Hematopoietic multipotent progenitor cell treated with erythropoietin and hydrocortisone succinate and interleukin-3 and kit ligand, for 17 days (in vitro differentiated cells): Measurements from ENCODE around the gene AMPD3.
A peak's percentile ranks its signal among the peaks of the same experiment; 100 is the strongest.

Experiments
- DNase-seq: peaks from one replicate; pipeline ENCODE4 v3.0.0-alpha.2; 2015; ENCODE audit warnings: low spot score

Gene AMPD3

GRCh38 chr11:10438458-10438857 is 16.6 kb upstream of the AMPD3 start:
- DNase-seq: no peak

- no peak for DNase-seq
Observed at GRCh38 chr11:10439351-10439750, 15.7 kb upstream of the AMPD3 start.

GRCh38 chr11:10439924-10440323 is 15.1 kb upstream of the AMPD3 start:
- no peak for DNase-seq

- DNase-seq: no peak
Observed at GRCh38 chr11:10440401-10440800, 14.7 kb upstream of the AMPD3 start.

GRCh38 chr11:10441091-10441490 is 14.0 kb upstream of the AMPD3 start:
- no peak for DNase-seq

- DNase-seq: no peak
Observed at GRCh38 chr11:10441652-10442503, 13.2 kb upstream of the AMPD3 start.

GRCh38 chr11:10443152-10443551 is 11.9 kb upstream of the AMPD3 start:
- no peak for DNase-seq

- no peak for DNase-seq
Observed at GRCh38 chr11:10443721-10444235, 11.3 kb upstream of the AMPD3 start.

GRCh38 chr11:10444725-10445315 is 10.2 kb upstream of the AMPD3 start:
- DNase-seq: no peak

GRCh38 chr11:10447445-10447844 is 7.6 kb upstream of the AMPD3 start:
- no peak for DNase-seq

GRCh38 chr11:10450462-10451425 is 4.3 kb upstream of the AMPD3 start:
- peak; percentile 52 for DNase-seq

GRCh38 chr11:10451426-10452116 is 3.5 kb upstream of the AMPD3 start:
- DNase-seq: no peak

- DNase-seq: no peak
Observed at GRCh38 chr11:10452211-10452767, 2.8 kb upstream of the AMPD3 start.

GRCh38 chr11:10453261-10453660 is 1.8 kb upstream of the AMPD3 start:
- DNase-seq: no peak

- peak; percentile 81 for DNase-seq
Observed at GRCh38 chr11:10455637-10456487, 798 bp downstream of the AMPD3 start.

GRCh38 chr11:10456519-10456918 is 1.5 kb downstream of the AMPD3 start:
- DNase-seq: peak; percentile 76

- peak; percentile 30 for DNase-seq
Observed at GRCh38 chr11:10457901-10458300, 2.8 kb downstream of the AMPD3 start.

GRCh38 chr11:10459029-10459970 is 4.2 kb downstream of the AMPD3 start:
- peak; percentile 36 for DNase-seq

GRCh38 chr11:10460611-10461275 is 5.7 kb downstream of the AMPD3 start:
- no peak for DNase-seq
